GM13976 (cell line): ENCODE data around the gene SLC22A5.

Experiments used
- DNase-seq: peaks from one replicate; pipeline ENCODE4 v3.0.0; 2012; ENCODE audit warnings: low spot score
- CTCF ChIP-seq: IDR thresholded peaks from 2 replicates; pipeline ENCODE4 v1.5.1; 2012; ENCODE audit warnings: borderline replicate concordance, mild to moderate bottlenecking; ENCODE audit not compliant: insufficient read depth; ENCODE audit errors: extremely low read depth, missing control alignments, control extremely low read depth
- in situ Hi-C: fragments of 300-500 bp; cut with MboI; formaldehyde crosslinking; loops from one replicate; pipeline ENCODE4 v1.12.0; 2022; ENCODE audit warnings: low sequenced_read_pairs, mixed read lengths, inconsistent platforms; ENCODE audit not compliant: unreplicated experiment

Gene SLC22A5

GRCh38 chr5:132378580-132378979 lies 9.1 kb downstream of the SLC22A5 start:
- no peak for DNase-seq
- no peak for TF ChIP-seq CTCF
- in situ Hi-C loops: no loop called here

GRCh38 chr5:132380047-132380446 lies 10.5 kb downstream of the SLC22A5 start:
- in situ Hi-C loops: loop anchor here (10.0 kb wide), 1 partner anchor 445 kb away; no protein-coding TSS in a partner anchor
- no peak for TF ChIP-seq CTCF
- no peak for DNase-seq

GRCh38 chr5:132380741-132381140 lies 11.2 kb downstream of the SLC22A5 start:
- in situ Hi-C loops: loop anchor here (10.0 kb wide), 1 partner anchor 444 kb away; no protein-coding TSS in a partner anchor
- DNase-seq: no peak
- TF ChIP-seq CTCF: no peak

- in situ Hi-C loops: loop anchor here (10.0 kb wide), 1 partner anchor 443 kb away; no protein-coding TSS in a partner anchor
- no peak for TF ChIP-seq CTCF
- no peak for DNase-seq
These were observed 12.1 kb downstream of the SLC22A5 start for GRCh38 chr5:132381614-132382013.

GRCh38 chr5:132383261-132383660 lies 13.8 kb downstream of the SLC22A5 start:
- in situ Hi-C loops: loop anchor here (10.0 kb wide), 1 partner anchor 442 kb away; no protein-coding TSS in a partner anchor
- DNase-seq: no peak
- no peak for TF ChIP-seq CTCF

GRCh38 chr5:132383984-132384383 lies 14.5 kb downstream of the SLC22A5 start:
- TF ChIP-seq CTCF: no peak
- in situ Hi-C loops: loop anchor here (10.0 kb wide), 1 partner anchor 441 kb away; no protein-coding TSS in a partner anchor

More at GRCh38 chr5:132383984-132384383, 14.5 kb downstream of the SLC22A5 start:
- no peak for DNase-seq
